ENCODE data around the gene CD14.
"Not testable (repeated sequence)": the region's sequence is repeated elsewhere in the genome, so short reads cannot be mapped to it uniquely, and the experiment has no call there.

- TF ChIP-seq CTCF (IDR thresholded peaks at IDR 0.05; ENCODE audit: extremely low read depth in 1 of 2, insufficient read depth in 1 of 2, low read depth in 1 of 2, low read length in 2 of 2); POLR2A (IDR thresholded peaks at IDR 0.05; ENCODE audit: low read depth, low read length); MYC (IDR thresholded peaks at IDR 0.05; ENCODE audit: low read depth, low read length); POLR2AphosphoS5 (IDR thresholded peaks at IDR 0.05; ENCODE audit: insufficient read depth, low read depth, low read length): not testable (repeated sequence)
These were observed 5.8 kb upstream of the CD14 start for GRCh38 chr5:140638898-140639147.

All from endothelial cell of umbilical vein (primary cell).